Neural progenitor cell (in vitro differentiated cells): ENCODE measurements around the gene CBL.

Source experiments
- CTCF ChIP-seq: fragments of 200-600 bp; sonication (generic); IDR thresholded peaks from 2 replicates; pipeline ENCODE4 v1.5.1; 2017; ENCODE audit warnings: antibody characterized with exemption, mild to moderate bottlenecking
- EZH2 ChIP-seq: fragments of 200-600 bp; sonication (generic); IDR thresholded peaks from 2 replicates; pipeline ENCODE4 v1.6.1; 2017; ENCODE audit warnings: antibody characterized with exemption, mild to moderate bottlenecking, moderate library complexity

- TF ChIP-seq CTCF (no peak), EZH2 (no peak)
Observed at GRCh38 chr11:119303227-119303718, 97.1 kb downstream of the CBL start.
